MV-4-11 (cell line): ENCODE results near the gene IMP4.

Experiments
- DNase-seq: peaks from one replicate; lab custom pipeline; 2025; lab: John Stamatoyannopoulos, UW

IMP4 gene

DNA sequence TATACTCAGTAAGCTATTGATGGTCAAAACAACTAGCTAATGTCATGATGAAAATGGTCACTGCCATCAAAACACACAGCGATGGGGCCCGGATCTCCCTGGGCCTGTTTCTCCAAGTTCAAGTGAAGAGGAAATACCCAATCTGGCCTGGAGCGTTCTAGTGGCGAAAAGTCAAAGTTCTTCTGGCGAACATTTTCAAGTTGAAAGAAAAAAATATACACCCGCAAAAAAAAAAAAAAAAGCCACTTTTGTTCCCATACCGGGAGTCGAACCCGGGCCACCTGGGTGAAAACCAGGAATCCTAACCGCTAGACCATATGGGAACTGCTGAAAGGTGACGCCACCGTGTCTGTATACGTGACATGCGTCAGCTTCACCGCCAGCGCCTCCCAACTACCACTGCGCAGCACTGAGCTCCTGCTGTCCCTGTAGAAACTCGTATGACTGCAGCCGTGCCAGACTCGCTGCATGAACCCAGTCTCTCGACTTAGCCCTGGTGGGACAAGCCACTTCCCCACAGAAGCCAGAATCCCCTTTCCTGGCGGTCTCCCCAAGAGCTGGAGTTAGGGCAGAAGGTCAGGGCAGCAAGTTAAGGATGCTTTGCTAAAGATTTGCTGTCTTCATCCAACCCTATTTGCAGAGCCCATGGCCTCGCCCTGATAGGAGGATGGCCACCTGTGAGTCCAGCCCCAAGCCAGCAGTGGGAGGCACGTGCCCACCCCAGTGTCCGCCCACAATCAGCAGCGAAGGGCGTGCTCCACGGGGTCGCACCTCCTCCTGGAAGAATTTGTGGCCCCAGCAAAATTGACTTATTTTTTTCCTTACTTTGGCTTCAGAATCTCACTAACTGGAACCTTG, 5.6 kb upstream of the IMP4 start:
- DNase-seq: peak; percentile 64

DNA sequence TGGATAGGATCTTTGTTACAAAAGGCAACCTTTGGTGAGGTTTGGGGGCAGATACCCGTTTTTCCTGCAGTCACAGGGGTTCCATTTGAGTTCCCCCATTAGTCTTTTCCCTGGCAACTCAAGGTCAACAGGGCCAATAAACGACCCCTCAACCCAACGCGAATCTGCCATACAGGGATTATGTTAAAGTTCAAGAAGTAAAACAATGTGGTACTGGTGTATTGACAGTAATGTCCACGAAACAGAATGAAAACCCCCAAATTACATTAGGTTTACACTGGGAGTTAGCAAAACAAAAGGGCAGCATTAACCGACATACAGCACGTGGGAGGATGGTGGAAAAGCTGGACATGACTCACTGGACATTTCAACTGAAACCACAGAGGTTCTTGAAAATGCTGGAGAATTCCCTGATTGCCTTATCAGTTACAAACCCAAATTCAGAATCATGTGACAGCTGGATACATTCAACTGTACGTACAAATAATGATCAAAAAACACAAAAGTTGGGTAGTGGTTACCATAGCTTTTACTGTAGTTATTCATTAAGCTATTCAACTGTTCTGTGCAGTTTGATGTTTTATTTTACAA, 4.9 kb upstream of the IMP4 start:
- DNase-seq: no peak

DNA sequence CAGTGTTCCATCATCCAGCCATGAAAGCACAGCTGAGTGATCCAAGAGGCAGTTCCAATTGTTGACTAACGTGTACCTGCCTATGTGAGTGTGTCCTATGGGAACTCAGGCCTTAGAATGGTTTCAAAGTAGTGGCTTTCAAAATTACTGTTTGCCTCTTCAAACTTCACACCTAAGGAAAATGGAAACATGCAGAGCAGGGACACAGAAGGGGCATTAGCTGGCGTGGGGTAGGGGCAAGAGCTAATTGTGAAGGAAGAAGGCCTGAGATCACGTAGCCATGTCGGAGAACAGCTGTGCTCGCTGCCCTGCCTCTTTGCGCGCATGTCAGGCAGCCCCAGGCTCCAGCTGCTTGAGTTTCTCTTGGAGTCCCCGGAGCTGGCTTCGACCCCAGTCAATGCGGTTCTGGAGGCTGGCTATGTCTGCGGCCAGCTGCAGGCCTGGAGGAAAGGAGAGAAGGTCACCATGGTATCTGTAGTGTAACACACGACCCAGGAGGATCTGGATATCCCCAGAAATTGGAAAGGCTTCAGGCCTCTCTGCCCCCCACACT, 3.8 kb upstream of the IMP4 start:
- no peak for DNase-seq

DNA sequence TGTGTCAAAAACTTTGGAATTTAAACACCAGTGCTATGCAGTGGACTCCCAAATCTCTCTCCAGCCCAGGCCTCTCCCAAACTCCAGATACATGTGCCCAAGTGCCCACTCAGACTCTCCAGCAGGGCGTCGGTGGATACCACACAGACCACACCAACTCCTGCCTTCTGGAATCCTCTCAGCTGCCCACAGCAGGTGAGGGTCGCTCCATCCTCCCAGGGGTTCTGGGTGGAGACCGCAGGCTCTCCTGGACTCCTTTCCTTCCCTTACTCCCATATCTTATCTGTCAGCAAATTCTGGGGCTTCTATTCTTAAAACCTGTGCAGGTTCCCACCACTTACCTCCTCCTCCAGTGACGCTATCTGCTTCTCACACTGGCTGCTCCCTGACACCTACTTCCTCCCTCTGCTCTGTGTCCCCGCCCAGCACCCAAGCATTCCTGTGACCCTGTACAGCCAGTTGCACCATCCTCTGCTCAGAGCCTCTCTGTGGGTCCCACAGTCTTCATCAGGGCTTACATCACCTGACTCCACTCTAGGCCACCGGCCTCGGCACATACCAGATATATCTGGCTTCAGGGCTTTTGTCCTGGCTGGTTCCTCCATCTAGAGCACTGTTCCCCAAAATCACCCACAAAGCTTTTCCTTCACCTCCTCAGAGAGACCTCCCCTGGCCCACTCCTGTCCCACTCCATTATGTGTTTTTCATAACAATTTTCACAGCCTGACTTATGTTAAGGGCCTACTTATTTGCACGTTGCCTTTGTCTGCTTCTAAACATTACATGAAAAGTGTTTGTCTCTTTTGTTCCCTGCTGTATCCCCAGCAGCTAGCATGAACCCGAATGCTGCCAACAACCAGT, 2.6 kb upstream of the IMP4 start:
- peak; percentile 14 for DNase-seq

DNA sequence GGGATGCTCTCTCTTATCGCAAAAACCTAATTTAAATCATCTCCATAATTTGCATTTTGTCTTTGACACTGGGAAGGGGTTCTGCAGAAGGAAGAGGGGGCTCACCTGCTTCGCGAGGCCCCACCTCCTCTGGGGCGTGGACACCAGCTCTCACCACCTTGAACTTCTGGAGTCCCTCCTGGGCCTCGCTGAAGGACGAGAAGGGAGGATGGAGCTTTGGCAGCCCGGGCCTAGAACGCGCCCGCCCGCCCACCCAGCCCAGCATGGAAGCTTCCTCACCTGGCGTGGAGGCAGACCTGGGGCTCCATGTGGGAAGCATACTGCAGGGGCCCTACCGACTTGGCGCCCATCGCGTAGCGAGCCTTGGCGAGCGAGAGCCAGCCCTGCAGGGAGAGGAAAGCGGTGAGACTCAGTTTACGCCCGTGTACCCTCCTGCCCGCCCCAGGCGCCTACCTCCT, 1.1 kb upstream of the IMP4 start:
- no peak for DNase-seq

DNA sequence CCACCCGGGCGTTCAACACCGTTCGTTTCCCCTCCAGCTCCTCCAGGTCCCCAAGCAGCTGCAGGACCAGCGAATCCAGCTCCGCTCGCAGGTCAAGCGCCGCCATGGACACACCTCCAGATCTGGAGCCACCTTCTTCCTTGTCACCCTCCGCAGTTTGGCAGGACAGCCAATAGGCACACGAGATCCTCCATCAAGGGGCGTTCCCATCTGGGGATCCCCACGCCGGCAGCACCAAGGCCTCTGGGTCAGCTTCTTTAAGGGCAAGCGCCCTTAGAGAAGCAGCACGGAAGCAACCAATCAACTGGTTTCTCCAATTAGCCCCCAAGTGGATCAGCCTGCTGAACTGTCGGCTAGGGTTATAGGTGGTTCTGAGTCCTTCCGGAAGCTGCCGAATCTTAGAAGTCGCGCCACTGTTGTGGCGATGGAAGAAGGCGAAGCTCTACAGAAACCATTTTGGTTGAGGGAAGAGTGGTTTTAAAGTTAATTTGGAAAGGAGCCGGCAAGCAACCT, 621 bp upstream of the IMP4 start:
- DNase-seq: peak; percentile 92

DNA sequence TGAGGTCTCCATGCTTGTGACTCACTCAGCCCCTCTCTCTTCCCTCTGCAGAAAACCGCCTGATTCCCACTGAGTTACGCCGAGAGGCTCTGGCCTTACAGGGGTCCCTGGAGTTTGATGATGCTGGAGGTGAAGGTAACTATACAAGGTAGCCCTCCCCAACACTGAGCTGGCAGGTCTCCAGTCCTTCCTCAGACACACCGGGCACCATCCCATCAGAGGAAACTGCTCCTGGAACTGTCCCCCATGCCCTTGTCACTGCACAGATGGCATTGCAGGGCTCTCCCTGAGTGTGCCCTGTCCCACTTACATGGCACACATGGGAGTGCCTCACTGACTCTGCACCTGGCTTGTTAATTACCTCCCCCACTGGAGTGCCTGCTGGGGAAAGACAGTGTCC, 1.9 kb downstream of the IMP4 start:
- no peak for DNase-seq

DNA sequence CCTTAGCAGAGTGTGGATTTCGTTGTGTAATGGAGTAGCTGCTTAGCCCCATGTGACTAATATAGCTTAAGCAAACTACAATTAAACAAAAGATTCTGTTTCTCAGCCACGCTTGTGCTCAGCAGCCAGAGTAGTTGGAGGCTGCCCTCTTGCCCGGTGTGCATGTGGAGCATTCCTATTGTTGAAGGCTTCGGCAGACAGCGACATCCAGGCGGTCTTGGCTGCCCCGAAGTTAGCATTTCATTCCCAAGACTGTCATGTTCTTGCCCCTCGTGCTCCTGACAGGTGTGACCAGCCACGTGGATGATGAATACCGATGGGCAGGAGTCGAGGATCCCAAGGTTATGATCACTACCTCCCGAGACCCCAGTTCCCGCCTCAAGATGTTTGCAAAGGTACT, 2.4 kb downstream of the IMP4 start:
- no peak for DNase-seq

DNA sequence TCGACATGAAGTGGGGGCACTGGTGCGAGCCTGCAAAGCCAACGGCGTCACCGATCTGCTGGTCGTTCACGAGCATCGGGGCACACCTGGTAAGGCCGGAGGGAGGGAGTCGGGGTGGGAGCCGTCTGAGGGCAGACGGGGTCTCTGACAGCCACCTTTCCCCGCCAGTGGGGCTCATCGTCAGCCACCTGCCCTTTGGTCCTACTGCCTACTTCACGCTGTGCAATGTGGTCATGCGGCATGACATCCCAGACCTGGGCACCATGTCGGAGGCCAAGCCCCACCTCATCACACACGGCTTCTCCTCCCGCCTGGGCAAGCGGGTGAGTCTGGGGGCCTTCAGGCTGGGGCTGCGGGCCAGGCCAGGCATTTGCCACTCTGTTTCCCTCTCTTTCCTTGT, 2.9 kb downstream of the IMP4 start:
- DNase-seq: no peak

DNA sequence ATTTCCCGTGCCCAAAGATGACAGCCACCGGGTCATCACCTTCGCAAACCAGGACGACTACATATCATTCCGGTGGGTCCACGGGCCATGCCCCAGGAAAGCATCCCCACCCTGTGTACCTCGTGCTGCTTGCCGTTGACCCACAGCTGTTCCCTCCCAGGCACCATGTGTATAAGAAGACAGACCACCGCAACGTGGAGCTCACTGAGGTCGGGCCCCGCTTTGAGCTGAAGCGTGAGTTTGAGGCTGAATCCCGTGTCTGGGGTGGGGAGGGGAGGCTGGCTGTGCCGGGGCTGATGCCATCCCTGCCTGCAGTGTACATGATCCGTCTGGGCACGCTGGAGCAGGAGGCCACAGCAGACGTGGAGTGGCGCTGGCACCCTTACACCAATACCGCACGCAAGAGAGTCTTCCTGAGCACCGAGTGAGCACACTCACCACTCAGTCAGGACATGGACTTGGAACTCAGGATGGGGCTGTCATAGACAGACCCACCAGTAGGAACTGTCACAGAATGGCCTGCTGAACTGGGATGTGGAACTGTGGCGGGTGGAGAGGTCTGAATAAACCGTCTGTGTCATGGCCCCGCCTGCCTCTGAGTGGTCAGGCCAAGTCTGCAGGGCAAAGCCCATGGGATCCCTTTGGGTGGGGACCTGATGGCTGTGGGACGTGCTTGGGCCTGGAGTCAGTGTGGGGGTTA, 3.5 kb downstream of the IMP4 start:
- DNase-seq: no peak

DNA sequence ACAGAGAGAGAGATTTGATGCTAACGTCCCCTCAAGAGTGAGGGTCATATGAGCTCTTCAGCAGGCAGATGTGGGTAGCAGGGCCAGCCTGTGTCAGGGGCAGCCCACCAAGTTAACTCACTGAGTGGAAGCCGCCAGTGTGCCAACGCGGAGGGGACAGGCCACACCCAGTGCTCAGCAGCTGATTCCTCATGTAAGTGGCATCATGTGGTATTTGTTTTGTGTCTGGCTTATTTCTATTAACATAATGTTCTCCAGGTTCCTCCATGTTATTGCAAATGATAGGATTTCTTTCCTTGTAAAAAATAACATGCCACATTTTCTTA, 4.0 kb downstream of the IMP4 start:
- DNase-seq: no peak

DNA sequence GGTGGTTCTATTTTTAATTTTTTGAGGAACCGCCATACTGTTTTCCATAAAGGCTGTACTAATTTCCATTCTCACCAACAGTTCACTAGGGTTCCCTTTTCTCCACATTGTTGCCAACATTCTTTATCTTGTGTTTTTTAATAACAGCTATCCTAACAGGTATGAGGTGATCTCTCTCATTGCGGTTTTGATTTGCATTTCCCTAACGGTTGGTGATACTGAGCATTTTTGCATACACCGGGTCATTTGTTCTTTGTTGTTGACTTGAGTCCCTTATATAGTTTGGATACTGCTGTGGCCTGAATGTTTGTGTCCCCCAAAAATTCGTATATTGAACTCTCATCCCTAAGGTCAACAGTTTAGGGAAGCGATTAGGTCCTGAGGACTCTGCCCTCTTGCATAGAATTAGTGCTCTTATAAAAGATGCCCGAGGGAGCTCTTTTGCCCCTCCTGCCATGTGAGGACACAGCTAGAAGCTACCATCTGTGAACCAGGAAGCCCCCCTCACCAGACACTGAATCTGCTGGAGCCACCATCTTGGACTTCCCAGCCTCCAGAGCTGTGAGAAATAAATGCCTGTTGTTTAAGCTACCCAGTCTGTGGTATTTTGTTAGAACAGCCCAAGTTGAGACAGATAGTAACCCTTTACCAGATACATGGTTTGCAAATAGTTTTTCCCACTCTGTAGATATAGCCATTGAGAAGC, 4.7 kb downstream of the IMP4 start:
- no peak for DNase-seq

DNA sequence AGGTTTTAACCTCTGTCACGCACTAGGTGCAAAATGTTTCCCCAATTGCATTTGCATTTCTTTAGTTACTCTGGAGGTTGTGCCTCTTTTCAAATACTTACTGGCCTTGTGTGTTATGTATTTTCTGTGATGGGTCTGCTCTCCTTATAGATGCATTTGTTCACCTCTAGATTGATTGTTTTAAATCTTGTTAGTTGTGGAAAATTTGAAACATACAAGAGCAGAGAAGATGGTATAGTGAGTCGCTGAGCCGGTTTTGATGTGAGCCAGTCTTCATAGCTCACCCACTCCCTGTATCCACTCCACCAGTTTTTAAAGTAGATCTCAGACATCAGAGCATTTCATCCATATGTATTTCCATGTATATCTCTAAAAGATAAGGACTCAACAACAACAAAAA, 6.5 kb downstream of the IMP4 start:
- no peak for DNase-seq

DNA sequence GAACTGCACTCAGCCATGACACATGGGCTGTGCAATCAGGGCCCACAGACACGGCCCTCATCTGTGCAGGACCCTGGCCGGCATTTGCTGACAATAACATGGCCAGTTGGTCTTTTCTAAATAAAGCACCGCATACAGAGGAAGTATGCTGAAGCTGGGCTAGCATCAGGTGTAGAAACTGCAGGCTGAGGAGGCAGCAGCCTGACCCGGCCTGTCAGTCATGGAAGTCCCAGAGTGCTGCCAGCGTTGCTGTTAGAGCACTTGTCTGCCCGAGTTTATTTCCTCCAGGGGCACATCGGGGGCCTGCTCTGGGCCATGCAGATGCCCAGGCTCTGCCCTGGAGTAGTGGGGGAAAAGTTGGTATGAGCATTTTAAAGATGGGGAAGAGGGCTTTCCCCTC, 9.0 kb downstream of the IMP4 start:
- no peak for DNase-seq

DNA sequence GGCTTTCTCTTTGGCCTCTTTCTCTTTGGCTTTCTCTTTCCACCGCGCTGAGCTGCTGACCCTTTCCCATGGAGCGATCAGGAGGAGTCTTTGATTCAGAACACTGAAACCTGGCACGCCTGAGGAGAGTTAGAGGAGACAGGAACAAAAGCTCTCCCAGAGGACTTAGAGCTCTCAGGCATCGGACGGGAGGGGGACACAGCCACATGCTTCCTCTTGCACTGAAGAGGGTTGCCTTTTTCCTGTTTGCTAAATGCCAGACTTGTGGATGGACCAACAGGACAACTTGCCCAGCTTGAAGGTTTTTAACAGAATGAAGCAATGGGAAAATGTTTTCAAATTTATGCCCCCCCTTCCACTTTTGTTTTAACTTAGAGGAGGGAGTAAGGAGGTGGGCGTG, 9.5 kb downstream of the IMP4 start:
- DNase-seq: no peak

DNA sequence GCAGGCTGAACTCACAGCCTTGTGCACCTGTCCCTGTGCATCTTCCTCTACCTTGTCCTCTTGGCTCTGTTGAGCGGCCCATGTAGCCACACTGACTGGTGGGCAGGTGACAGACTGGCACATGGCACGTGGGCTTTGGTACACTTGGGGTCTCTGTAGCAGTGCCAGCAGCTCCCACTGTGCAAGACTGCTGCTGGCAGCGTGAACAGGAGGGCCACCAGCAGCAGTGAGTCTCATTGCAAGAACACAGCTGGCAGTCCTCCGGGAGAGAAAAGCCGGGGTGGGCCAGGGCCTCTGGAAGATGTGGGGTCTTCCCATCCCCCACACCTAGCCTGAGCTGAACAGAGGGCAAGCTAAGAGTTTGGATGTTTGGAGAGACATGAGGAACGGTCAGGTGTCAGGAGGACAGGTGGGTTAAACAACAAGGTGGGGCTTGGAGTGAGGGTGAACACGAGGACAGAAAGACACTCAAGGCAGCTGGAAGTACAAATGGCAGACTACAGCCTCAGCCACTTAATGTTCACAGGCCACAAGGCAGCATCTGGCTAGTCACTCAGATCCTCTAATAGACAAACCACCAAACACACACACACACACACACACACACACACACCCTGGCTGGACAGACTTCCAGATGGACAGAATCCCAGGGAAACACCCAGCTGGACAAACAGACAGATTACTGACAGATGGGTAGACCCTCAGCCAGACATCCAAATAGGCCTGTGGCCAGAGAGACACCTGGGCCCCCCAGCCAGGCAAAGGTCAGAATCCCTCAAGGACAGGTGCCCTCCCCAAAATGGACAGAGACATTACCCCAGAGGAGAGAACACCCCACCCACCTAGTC, 10.8 kb downstream of the IMP4 start:
- no peak for DNase-seq

DNA sequence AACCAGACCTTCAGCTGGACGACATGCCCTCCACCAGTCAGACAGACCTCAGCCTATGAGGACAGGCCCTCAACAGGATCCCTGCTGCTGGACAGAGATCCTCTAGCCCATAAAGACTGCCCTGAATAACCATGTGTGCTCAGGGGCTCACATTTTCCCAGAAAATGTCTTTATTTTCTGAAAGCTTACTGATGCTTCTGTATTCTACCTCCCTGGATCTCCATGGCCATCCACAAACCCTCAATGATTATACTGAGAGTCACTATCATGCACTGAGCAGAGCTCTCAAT, 11.4 kb downstream of the IMP4 start:
- no peak for DNase-seq

DNA sequence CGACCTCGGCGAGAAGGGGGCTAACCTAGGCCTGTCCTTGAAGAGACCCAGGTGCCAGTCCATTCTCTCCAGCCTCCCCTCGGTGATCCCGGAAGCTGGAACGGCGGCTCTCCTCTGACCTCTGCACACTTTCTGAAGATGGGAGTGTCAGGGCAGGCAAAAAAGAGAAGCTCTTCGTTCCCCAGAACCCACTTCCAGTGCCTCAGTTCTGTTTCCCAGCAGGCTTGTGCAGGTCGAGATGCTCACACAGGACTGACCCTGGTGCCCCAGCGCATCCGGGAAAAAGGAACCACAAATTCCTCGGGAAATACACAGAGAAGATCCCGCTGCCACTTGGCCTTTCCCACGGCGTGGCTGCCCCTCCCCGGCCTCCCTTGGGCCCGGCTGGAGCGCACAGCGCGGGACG, 12.5 kb downstream of the IMP4 start:
- DNase-seq: peak; percentile 30

DNA sequence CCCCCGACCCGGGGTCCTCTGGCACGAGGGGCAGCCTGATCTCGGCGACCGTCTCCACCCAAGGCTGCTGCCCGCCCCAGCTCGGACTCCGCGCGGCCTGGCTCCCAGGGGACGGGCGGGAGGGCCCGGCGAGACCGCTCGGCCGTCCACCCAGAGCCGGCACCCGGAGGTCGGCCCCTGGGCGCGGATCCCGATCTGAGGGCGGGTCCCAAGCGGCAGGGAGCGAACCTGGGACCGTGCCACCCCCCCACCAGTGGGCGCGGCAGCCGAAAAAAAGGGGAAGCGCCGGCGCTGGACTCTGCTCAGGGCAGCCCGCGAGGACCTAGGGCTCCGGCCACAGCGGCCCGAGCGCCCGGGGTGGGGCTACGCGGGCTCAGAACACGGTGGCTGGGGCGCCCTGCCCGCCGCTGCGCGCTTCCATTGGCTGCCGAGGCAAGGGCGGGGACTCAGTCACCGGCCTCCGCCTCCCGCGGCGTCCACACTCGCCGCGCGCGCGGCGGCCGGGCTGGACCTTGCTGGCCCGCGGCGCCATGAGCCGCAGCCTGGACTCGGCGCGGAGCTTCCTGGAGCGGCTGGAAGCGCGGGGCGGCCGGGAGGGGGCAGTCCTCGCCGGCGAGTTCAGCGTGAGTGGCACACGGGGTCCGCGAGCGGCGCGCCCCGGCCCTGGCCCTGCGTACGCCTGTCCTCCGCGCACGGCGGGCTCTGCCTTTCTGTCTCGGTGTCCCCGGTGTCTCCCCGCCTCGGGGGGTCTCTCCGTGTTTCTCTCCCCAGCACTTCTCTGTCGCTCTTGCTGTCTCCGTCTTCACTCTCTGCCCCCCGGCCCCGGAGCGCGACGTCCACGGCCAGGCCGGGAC, 13.1 kb downstream of the IMP4 start, which contains the start of gene PTPN18:
PTPN18 (plus strand) TSS at position 479 of the 854 bp plus-strand sequence; CDS start at position 531, 52 bp downstream.
- peak; percentile 51 for DNase-seq
